Neural cell (in vitro differentiated cells): ENCODE data around the gene KLHL34. TPM values are rescaled to one million over a fixed set of nuclear protein-coding genes. Genes with fewer than 3 reads are reported as not detected.

Source experiments
- H2AFZ ChIP-seq: fragments of 200-600, 300-800 bp; sonication (generic), shearing (Covaris generic); 2 replicates; pipeline ENCODE4 v1.6.0; 2014; ENCODE audit warnings: low read depth, mild to moderate bottlenecking, antibody characterized with exemption, low read length, moderate library complexity
- H3F3A ChIP-seq: fragments of 200-600 bp; shearing (Covaris generic); 2 replicates; pipeline ENCODE4 v1.6.1; 2016; ENCODE audit warnings: mild to moderate bottlenecking, moderate library complexity, mixed read lengths, antibody characterized with exemption, low read length; ENCODE audit not compliant: insufficient read depth, poor library complexity, severe bottlenecking
- H3K27ac ChIP-seq: fragments of 200-600, 300-800 bp; sonication (generic), shearing (Covaris generic); 2 replicates; pipeline ENCODE4 v1.5.1; 2014; ENCODE audit warnings: mild to moderate bottlenecking, low read length, moderate library complexity
- H3K27me3 ChIP-seq: fragments of 300-800, 200-600 bp; sonication (generic), shearing (Covaris generic); 2 replicates; pipeline ENCODE4 v1.6.0; 2014; ENCODE audit warnings: mild to moderate bottlenecking, low read depth, low read length, moderate library complexity; ENCODE audit not compliant: insufficient read depth
- H3K36me3 ChIP-seq: fragments of 300-800, 200-600 bp; sonication (generic), shearing (Covaris generic); 2 replicates; pipeline ENCODE4 v1.5.1; 2014; ENCODE audit warnings: mild to moderate bottlenecking, antibody characterized with exemption, low read length, moderate library complexity; ENCODE audit not compliant: insufficient read depth
- H3K4me2 ChIP-seq: fragments of 300-800, 200-600 bp; sonication (generic), shearing (Covaris generic); 2 replicates; pipeline ENCODE4 v1.6.0; 2014; ENCODE audit warnings: mild to moderate bottlenecking, low read length
- H3K4me3 ChIP-seq: fragments of 300-800, 200-600 bp; sonication (generic), shearing (Covaris generic); 2 replicates; pipeline ENCODE4 v1.5.1; 2014; ENCODE audit warnings: mild to moderate bottlenecking, low read length, moderate library complexity
- H3K79me2 ChIP-seq: fragments of 200-600 bp; shearing (Covaris generic); replicated peaks from 2 replicates; pipeline ENCODE4 v1.6.0; 2014; ENCODE audit warnings: mild to moderate bottlenecking, low read length, moderate library complexity; ENCODE audit not compliant: insufficient read depth
- H3K9ac ChIP-seq: fragments of 300-800, 200-600 bp; sonication (generic), shearing (Covaris generic); 2 replicates; pipeline ENCODE4 v1.6.1; 2016; ENCODE audit warnings: mild to moderate bottlenecking, low read length, mixed read lengths
- H3K9me2 ChIP-seq: fragments of 200-600 bp; shearing (Covaris generic); 2 replicates; pipeline ENCODE4 v1.6.1; 2016; ENCODE audit warnings: mild to moderate bottlenecking, low read length, mixed read lengths; ENCODE audit not compliant: insufficient read depth
- H3K9me3 ChIP-seq: fragments of 200-600, 300-800 bp; sonication (generic), shearing (Covaris generic); 2 replicates; pipeline ENCODE4 v1.6.1; 2016; ENCODE audit warnings: mild to moderate bottlenecking, mixed run types, low read length, moderate library complexity, mixed read lengths
- H4K20me1 ChIP-seq: fragments of 200-600 bp; shearing (Covaris generic); 2 replicates; pipeline ENCODE4 v1.6.1; 2016; ENCODE audit warnings: mild to moderate bottlenecking, mixed run types; ENCODE audit not compliant: insufficient read depth
- EP300 ChIP-seq: fragments of 450-650 bp; conservative IDR thresholded peaks from 2 replicates; pipeline ENCODE4 v1.6.1; 2014; ENCODE audit warnings: antibody characterized with exemption, mild to moderate bottlenecking, moderate library complexity; ENCODE audit not compliant: poor library complexity, severe bottlenecking
- EZH2 ChIP-seq: fragments of 200-600, 300-800 bp; shearing (Covaris generic), sonication (generic); IDR thresholded peaks from 2 replicates; pipeline ENCODE4 v1.6.1; 2014; ENCODE audit warnings: antibody characterized with exemption, low read length, borderline replicate concordance, mild to moderate bottlenecking; ENCODE audit not compliant: insufficient read depth, poor library complexity, severe bottlenecking
- MXI1 ChIP-seq: fragments of 450-650 bp; conservative IDR thresholded peaks from 2 replicates; pipeline ENCODE4 v1.6.1; 2014; ENCODE audit warnings: antibody characterized with exemption, mild to moderate bottlenecking; ENCODE audit not compliant: poor library complexity, severe bottlenecking
- POLR2AphosphoS5 ChIP-seq: IDR thresholded peaks from 2 replicates; pipeline ENCODE4 v1.6.1; 2012
- RAD21 ChIP-seq: fragments of 450-650 bp; conservative IDR thresholded peaks from 2 replicates; pipeline ENCODE4 v1.6.1; 2014; ENCODE audit warnings: antibody characterized with exemption, mild to moderate bottlenecking, moderate library complexity
- REST ChIP-seq: IDR thresholded peaks from 2 replicates; pipeline ENCODE4 v1.6.1; 2012; ENCODE audit warnings: borderline replicate concordance
- SMC3 ChIP-seq: fragments of 450-650 bp; conservative IDR thresholded peaks from 2 replicates; pipeline ENCODE4 v1.6.1; 2014; ENCODE audit warnings: antibody characterized with exemption, mild to moderate bottlenecking, moderate library complexity; ENCODE audit not compliant: poor library complexity
- TAF1 ChIP-seq: IDR thresholded peaks from 2 replicates; pipeline ENCODE4 v1.6.1; 2012; ENCODE audit warnings: low read depth
- polyA plus RNA-seq: library from polyadenylated mRNA; depleted of rRNA; stranded (reverse); fragments of >200 nt; gene quantifications from 2 replicates; pipeline ENCODE4 v1.2.3, GENCODE V29; 2014
- TF ChIP-seq, protein P1 (sequence below): fragments of 450-650 bp; IDR thresholded peaks from 2 replicates; pipeline ENCODE4 v1.5.1; 2014; ENCODE audit warnings: antibody characterized with exemption, mild to moderate bottlenecking, moderate library complexity; ENCODE audit not compliant: poor library complexity, severe bottlenecking

Gene KLHL34
- polyA plus RNA-seq, 1 donor from 2014 or later, result not detected

DNA sequence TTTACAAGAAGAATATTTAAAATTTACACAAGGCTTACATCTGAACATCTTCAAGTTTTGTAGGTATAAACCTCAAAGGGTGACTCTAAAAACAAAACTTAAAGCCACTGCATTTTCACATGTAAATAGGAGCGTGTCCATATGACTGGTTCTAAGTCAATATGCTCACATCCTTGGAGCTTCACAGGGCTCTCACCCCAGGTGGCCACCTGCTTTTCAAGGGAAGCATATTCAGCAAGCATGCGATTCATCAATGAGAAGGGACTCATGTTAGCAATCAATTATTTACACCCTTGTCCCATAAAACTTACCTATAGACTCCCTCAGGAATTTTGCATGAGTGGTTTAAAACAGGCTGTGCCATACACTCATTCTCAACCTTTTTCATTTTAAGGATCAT lies 17.8 kb upstream of the KLHL34 start:
- no peak overlapping the region for H3K4me3 ChIP-seq
- no peaks in the 10 kb centered on the region for H3K36me3 ChIP-seq
- no peak overlapping the region for H2AFZ ChIP-seq
- H4K20me1 ChIP-seq, result no peaks in the 10 kb centered on the region
- H3K9me2 ChIP-seq, result no peaks in the 10 kb centered on the region
- no peak overlapping the region for H3K27ac ChIP-seq
- no peak overlapping the region for H3K4me2 ChIP-seq
- TF ChIP-seq POLR2AphosphoS5 (no peak), SMC3 (no peak), REST (no peak), MXI1 (no peak), EZH2 (no peak), TAF1 (no peak), EP300 (no peak), RAD21 (no peak)
- TF ChIP-seq, protein P1, sequence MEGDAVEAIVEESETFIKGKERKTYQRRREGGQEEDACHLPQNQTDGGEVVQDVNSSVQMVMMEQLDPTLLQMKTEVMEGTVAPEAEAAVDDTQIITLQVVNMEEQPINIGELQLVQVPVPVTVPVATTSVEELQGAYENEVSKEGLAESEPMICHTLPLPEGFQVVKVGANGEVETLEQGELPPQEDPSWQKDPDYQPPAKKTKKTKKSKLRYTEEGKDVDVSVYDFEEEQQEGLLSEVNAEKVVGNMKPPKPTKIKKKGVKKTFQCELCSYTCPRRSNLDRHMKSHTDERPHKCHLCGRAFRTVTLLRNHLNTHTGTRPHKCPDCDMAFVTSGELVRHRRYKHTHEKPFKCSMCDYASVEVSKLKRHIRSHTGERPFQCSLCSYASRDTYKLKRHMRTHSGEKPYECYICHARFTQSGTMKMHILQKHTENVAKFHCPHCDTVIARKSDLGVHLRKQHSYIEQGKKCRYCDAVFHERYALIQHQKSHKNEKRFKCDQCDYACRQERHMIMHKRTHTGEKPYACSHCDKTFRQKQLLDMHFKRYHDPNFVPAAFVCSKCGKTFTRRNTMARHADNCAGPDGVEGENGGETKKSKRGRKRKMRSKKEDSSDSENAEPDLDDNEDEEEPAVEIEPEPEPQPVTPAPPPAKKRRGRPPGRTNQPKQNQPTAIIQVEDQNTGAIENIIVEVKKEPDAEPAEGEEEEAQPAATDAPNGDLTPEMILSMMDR, result no peak
- no peaks in the 10 kb centered on the region for H3K9me3 ChIP-seq
- no peaks in the 10 kb centered on the region for H3K79me2 ChIP-seq
- no peaks in the 10 kb centered on the region for H3F3A ChIP-seq
- H3K9ac ChIP-seq, result no peak overlapping the region
- no peaks in the 10 kb centered on the region for H3K27me3 ChIP-seq

- Histone ChIP-seq H3K4me2 (no peak overlapping the region), H3K27me3 (no peaks in the 10 kb centered on the region), H2AFZ (no peak overlapping the region), H3K9me2 (no peaks in the 10 kb centered on the region), H3K79me2 (no peaks in the 10 kb centered on the region), H3K4me3 (no peak overlapping the region), H3K9me3 (no peaks in the 10 kb centered on the region), H3K9ac (no peak overlapping the region), H3F3A (no peaks in the 10 kb centered on the region), H3K27ac (no peak overlapping the region), H4K20me1 (no peaks in the 10 kb centered on the region), H3K36me3 (no peaks in the 10 kb centered on the region)
- TF ChIP-seq, protein P1, result no peak
- TF ChIP-seq EZH2, result no peak
- TF ChIP-seq TAF1, result no peak
- no peak for TF ChIP-seq REST
- TF ChIP-seq RAD21, result no peak
- no peak for TF ChIP-seq POLR2AphosphoS5
- TF ChIP-seq EP300, result no peak
- TF ChIP-seq MXI1, result no peak
- no peak for TF ChIP-seq SMC3
These were observed 16.5 kb upstream of the KLHL34 start for GRCh38 chrX:21674430-21675186.
